Body of pancreas (tissue), 4 donors: ENCODE data around the gene ALCAM.

Experiments used
- CTCF ChIP-seq, 7 experiments: fragments of 450-650 bp in 4 of 7; fragments of 200-600 bp in 3 of 7; sonication (generic) in 3 of 7; IDR thresholded peaks; one replicate each; pipeline ENCODE4 v1.5.1; 2016 to 2019; ENCODE audit warnings: antibody characterized with exemption in 7 of 7
- POLR2A ChIP-seq, 3 donors: fragments of 450-650 bp; IDR thresholded peaks; one replicate each; pipeline ENCODE4 v1.6.1; 2016; ENCODE audit warnings: antibody characterized with exemption in 3 of 3, mild to moderate bottlenecking in 2 of 3

DNA sequence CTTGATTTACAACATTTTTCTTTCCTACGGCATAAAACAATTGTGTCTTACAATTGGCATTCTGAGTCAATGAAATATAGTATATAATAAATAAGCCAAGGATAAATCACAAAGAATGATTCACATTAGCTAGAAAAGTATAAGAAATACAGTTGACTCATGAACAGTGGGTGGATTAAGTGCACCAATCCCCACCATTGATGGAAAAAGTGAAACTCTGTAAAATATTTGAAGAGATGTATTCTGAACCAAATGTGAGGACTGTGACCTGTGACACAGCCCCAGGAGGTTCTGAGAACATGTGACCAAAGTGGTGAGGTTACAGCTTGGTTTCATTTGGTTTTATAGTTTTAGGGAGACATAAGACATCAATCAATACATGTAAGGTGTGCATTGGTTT lies 227.5 kb downstream of the ALCAM start:
- no peak for TF ChIP-seq CTCF (IDR thresholded peaks at IDR 0.05)
- no peak for TF ChIP-seq POLR2A (IDR thresholded peaks at IDR 0.05)
